NCI-H526 (cell line): ENCODE measurements around the gene ZNF70.

ENCODE experiments used
- DNase-seq, 2 experiments: peaks; one replicate each; lab custom pipeline; 2025; lab: John Stamatoyannopoulos, UW

ZNF70 gene

DNA sequence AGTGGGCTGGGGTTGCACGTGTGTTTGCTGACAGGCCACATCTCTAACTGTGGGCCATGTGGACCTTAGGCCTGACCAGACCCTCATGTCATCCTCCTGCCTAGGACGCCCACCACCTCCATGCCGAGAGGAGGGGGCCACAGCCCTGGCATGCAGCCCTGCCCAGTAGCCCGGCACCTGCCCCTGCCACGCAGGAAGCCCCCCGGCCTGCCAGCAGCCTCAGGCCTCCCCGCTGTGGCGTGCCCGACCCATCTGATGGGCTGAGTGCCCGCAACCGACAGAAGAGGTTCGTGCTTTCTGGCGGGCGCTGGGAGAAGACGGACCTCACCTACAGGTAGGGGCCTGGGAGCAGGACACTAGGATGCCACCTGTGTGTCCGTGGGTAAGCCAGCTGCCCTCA is 28.2 kb upstream of the ZNF70 start:
- no peak for DNase-seq

GRCh38 chr22:23778577-23778900 is 27.6 kb upstream of the ZNF70 start:
- DNase-seq: no peak

DNA sequence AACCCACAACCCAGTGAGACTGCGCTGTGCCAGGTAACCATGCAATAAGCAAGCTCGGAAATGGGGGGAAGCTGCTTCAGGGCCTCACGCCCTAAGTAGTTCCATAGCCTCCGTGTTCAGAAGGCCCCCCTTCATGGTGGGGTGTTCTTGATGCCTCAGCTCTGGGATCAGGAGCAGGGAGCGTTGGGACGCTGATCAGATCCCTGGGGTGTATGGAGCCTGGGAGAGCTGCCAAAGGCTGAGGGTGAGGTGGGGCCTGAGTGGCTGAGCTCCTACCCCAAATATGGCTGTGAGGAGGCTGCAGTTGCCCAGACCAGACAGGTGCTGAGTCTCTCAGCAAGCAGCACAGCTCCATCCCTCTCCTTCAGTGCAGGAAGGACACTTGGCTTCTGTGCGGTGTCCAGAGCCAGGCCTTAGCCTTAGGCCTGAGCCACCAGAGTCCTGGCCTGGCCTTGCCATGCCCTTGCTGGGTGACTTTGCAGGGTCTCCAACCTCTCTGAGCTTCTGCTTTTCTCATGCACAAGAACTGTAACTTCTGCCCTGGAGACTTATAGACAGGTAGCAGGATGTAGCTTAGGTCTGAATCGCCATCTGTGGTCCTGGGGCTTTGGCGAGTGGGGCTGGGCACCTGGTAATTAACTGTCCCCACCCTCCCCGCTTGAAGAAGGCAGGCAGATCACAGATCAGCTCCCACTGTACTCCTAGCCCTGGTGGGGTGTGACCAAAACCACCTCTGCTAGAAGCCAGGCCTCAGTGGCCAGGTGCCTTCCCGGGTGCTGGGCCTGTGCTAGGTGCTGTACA is 27.1 kb upstream of the ZNF70 start:
- DNase-seq: no peak

- no peak for DNase-seq
Observed at GRCh38 chr22:23775779-23776375, 25.0 kb upstream of the ZNF70 start.

GRCh38 chr22:23774922-23775436 is 24.1 kb upstream of the ZNF70 start:
- no peak for DNase-seq

DNA sequence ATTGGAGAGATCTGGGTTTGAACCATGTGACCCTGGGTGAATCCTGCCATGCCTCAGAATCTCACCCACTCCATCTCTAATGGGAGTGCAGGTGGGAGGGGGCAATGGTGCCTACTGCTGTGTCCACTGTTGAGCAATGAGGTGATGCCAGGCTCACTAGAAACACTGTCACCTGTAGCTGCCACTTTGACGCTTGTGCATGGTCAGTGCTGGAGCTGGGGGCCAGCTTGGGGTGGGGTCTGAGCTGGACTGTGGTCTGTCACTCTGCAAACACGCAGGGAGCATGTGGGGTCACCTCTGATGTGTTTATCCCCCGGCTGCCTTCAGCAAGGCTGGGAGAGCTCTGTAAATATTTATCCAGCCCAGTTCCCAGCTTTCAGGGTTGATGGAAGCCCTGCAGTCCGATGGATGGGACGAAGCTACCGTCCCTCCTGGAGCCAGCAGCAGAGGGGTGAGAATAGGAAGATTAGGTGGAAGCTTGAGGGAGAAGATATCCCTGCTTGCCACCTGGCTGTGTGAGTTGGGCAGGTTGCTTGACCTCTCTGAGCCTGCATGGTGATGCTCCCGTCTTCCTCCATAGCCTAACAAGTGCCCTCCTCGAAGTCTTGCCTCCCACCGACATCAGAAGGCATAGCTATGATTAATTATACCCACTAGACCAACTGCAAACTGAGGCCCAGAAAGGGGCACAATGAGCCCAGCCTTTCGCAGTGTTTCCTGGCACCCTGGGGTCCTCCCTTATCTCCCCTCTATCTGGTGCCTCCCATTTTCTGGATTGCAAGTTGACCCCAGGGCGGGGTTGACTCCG is 23.4 kb upstream of the ZNF70 start:
- no peak for DNase-seq

DNA sequence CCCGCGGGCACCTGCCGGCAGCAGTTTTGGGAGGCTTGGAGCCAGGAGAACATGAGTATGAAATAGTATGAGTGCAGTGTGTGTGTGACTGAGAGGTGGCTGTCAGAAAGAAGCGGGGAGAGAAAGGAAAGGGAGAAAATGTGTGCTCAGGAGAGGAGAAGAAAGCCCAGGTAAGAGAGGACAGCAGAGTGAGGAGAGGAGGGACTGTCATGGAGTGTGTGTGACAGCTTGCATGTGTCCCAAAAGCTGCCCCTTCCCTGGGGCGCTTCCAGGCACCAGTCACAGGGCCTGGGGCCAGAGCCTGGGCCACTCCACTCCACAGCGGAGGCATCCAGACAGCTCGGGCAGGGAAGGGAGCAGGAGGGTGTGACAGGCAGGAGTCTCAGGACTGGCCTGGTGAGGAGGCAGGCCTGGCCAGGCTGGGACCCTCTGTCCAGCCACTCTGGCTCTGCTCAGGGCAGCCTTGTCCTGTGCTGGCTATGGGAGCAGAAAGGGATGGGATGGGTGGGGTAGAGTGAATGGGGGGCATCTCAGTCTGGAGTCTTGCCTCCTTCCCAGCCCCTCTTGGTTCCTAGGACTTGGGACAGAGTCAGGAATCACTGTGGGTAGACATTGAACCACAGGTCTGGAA is 22.7 kb upstream of the ZNF70 start:
- DNase-seq: no peak

- DNase-seq: peak in 1 of 2 experiments; percentile 69
Observed at GRCh38 chr22:23772649-23773473, 21.9 kb upstream of the ZNF70 start, which contains the start of gene MMP11. TSS of gene MMP11 (plus strand) at chr22:23772849. CDS start at chr22:23772871, 22 bp downstream.

- no peak for DNase-seq
Observed at GRCh38 chr22:23772315-23772648, 21.4 kb upstream of the ZNF70 start.

DNA sequence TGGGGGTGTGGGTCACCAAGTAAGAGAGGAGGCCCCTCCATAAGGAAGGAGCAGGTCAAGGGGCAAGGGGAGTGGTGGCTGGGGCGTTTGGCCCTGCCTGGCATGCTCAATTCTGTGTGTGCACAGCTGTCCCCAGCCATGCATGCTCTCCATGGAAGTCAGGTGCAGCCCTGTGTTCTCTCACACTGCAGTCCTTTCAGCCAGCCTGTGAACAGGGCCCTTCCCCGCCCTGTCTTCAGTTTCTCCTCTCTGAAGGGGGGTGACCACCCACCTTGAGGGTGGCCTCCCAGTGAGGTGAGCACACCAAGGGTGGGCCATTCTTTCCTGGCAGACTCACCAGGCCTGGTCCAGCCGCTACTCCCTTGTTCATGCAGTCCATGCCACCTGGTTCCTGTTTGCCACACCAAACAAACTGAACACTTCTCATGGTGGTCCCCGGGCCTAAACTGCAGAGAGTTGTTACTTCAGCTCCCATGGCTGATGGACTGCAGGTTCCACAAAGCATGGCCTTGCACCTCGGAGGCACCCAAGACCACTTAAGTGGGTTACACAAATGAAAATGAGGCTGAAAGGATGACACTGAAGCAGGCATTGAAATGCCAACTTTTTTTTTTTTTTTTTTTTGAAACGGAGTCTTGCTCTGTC is 18.5 kb upstream of the ZNF70 start:
- no peak for DNase-seq

DNA sequence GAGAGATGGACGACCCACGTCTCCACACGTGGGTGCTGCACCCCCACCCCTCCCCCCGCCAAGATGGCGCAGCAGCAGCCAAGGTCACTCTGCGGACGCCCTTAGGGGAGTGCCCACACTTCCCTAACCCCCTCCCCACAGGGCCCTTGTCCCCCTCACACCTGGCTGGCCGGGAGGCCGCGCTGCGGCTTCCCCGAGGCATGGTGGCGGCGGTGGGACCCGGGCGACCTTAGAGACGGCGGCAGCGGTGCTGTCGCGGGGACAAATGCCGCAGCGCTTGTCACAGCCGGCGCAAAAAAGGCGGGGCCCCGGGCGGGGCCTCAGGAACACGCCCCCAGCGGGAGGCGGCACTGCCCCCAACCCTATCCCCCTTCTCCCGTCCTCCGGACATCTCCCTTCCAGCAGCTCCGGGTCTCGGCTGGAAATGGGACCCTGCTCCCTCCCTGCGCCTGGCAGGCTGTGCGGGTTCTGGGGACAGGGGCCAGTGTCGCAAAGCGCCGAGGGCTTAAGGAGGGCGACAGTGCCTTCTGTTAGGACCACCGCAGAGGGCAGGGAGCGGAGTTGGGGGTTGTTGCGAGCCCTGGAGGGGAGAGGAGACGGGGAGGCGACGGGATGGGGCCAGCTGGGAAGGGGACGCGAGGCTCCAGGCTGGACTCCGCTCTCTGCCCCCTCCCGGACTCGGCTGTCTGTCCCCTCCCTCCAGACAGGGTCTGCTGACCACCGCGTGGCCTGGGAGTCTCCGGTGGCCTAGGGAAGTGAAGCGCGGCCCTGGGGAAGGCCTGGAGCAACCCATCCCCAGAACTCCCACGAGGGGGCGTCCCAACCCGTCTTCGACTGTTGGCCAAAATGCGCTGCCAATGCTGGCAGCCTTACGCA is 17.0 kb upstream of the ZNF70 start, which contains the start of gene CHCHD10:
Gene CHCHD10 (minus strand): TSS at position 300 of the 876 bp plus-strand sequence. CDS start 98 bp downstream, at position 202.
- DNase-seq: peak; percentile 23 to 73

- DNase-seq: no peak
Observed at GRCh38 chr22:23767303-23767672, 16.4 kb upstream of the ZNF70 start.

- DNase-seq: no peak
Observed at GRCh38 chr22:23764899-23765881, 14.3 kb upstream of the ZNF70 start.

- no peak for DNase-seq
Observed at GRCh38 chr22:23763954-23764353, 13.0 kb upstream of the ZNF70 start.

DNA sequence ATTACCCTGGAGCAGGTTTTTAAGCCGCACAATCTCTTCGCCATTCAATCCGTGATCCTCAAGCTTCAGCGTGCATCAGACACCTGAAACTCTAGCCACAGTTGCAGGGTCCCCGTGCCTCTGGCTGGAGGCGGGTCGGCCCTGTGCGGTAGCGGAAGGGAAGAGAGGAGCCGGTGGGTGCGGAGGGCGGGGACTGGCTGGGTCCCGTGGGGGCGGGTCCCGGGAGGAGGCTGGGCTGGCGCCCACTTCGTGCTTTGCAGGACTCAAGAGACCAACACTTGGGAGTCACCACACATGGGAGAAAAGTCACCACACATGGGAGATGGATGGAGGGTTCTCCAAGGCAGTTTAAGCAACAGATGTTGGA is 12.7 kb upstream of the ZNF70 start:
- no peak for DNase-seq

GRCh38 chr22:23762842-23763578 is 12.1 kb upstream of the ZNF70 start, which contains the start of gene C22orf15:
TSS of gene C22orf15 (plus strand) at chr22:23762990. CDS start at chr22:23763307, 317 bp downstream.
- peak in 1 of 2 experiments; percentile 19 for DNase-seq

GRCh38 chr22:23760056-23760455 is 9.1 kb upstream of the ZNF70 start:
- no peak for DNase-seq

DNA sequence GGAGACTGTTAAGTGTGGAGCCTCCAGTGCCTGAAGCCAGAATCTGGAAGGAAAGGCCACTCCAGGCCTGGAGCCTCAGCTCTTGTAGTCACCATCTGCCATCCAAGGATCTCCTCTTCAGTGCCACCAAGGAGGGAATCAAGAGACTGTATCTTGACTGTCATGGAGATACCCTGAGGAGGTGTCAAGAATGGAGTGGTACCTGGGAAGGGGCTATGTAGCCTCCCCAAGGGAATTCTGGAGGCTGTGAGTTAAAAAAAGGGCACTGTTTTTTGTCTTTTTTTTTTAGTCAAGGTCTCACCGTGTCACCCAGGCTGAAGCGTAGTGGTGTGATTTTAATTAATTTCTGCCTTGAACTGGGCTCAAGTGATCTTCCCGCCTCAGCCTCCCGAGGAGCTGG is 8.7 kb upstream of the ZNF70 start:
- DNase-seq: no peak
